ENCODE results near the gene LIMS2. TPM values are rescaled to one million over a fixed set of nuclear protein-coding genes. Genes with fewer than 3 reads are reported as not detected.
A peak's percentile ranks its signal among the peaks of the same experiment; 100 is the strongest.

LIMS2 gene
- total RNA-seq, 6 experiments from 2014 or later: 47.8 to 65.0 (median 59.1) TPM

- Mint-ChIP-seq H3K27me3 (ENCODE audit: insufficient read depth) (peaks cover 2% of the 10 kb centered on the region), H3K9me3 (no peaks in the 10 kb centered on the region), H3K36me3 (ENCODE audit: low read depth) (no peaks in the 10 kb centered on the region), H3K4me1 (ENCODE audit: low read depth) (peaks cover 24% of the 10 kb centered on the region), H3K4me3 (no peak overlapping the region), H3K27ac (peak overlapping the region; percentile 13; the same call in 1 of the 2 replicates)
- peak; percentile 52 for TF ChIP-seq CTCF (IDR thresholded peaks at IDR 0.05)
- no peak for DNase-seq
These were observed 31.0 kb downstream of the LIMS2 start for GRCh38 chr2:127644066-127645025.

DNA sequence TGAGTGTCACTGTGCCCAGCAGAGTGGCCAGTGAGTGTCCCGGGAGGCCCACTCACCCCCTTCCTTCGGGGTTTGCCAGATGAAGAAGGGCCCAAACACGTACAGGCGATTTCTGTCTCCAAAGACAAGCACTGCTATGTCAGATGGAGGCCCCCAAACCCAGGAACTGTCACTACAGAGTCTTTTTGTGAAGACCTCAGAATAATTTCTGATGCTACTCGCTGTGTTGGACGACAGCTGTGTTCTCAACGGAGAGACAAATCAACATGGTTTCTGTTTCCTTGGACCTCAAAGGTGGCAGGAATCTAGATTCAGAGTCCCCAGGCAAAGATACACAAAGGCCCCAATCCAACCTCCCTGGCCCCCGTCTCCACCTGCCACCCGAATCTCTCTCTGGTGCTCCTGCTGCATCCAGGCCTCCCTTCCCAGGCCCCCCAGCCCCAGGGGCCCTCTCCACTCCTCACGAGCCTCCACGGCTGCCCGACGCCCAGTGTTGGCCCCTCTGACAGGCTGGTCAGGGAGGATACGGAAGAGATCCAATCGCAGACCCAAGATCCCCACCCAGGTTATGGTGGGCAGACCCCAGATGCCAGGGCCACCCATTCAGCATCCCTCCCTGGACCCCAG lies 31.8 kb downstream of the LIMS2 start:
- no peak overlapping the region for H3K4me3 Mint-ChIP-seq

GRCh38 chr2:127642706-127643438 lies 32.5 kb downstream of the LIMS2 start:
- peaks cover 2% of the 10 kb centered on the region for H3K27me3 Mint-ChIP-seq (ENCODE audit: insufficient read depth)
- no peak for DNase-seq
- peaks cover 21% of the 10 kb centered on the region for H3K4me1 Mint-ChIP-seq (ENCODE audit: low read depth)
- peak overlapping the region; percentile 21; the same call in 1 of the 2 replicates for H3K27ac Mint-ChIP-seq
- no peaks in the 10 kb centered on the region for H3K9me3 Mint-ChIP-seq
- no peak for TF ChIP-seq CTCF (IDR thresholded peaks at IDR 0.05)
- H3K4me3 Mint-ChIP-seq: no peak overlapping the region
- no peaks in the 10 kb centered on the region for H3K36me3 Mint-ChIP-seq (ENCODE audit: low read depth)

More for the DNA sequence above, 31.8 kb downstream of the LIMS2 start:
- no peak for DNase-seq
- Mint-ChIP-seq H3K27me3 (ENCODE audit: insufficient read depth) (peaks cover 2% of the 10 kb centered on the region), H3K36me3 (ENCODE audit: low read depth) (no peaks in the 10 kb centered on the region), H3K27ac (peak overlapping the region; percentile 21; the same call in 1 of the 2 replicates), H3K9me3 (no peaks in the 10 kb centered on the region), H3K4me1 (ENCODE audit: low read depth) (peaks cover 21% of the 10 kb centered on the region)
- no peak for TF ChIP-seq CTCF (IDR thresholded peaks at IDR 0.05)

- no peaks in the 10 kb centered on the region for H3K36me3 Mint-ChIP-seq (ENCODE audit: low read depth)
- no peaks in the 10 kb centered on the region for H3K9me3 Mint-ChIP-seq
- H3K4me3 Mint-ChIP-seq: no peak overlapping the region
- DNase-seq: no peak
- H3K27me3 Mint-ChIP-seq (ENCODE audit: insufficient read depth): peaks cover 2% of the 10 kb centered on the region
- TF ChIP-seq CTCF (IDR thresholded peaks at IDR 0.05): no peak
- H3K27ac Mint-ChIP-seq: no peak overlapping the region
- peaks cover 16% of the 10 kb centered on the region for H3K4me1 Mint-ChIP-seq (ENCODE audit: low read depth)
These were observed 33.4 kb downstream of the LIMS2 start for GRCh38 chr2:127641846-127642507.

- no peak overlapping the region for H3K27ac Mint-ChIP-seq
- no peak for TF ChIP-seq CTCF (IDR thresholded peaks at IDR 0.05)
- peaks cover 2% of the 10 kb centered on the region for H3K27me3 Mint-ChIP-seq (ENCODE audit: insufficient read depth)
These were observed 34.2 kb downstream of the LIMS2 start for GRCh38 chr2:127641133-127641532.

More at GRCh38 chr2:127641133-127641532, 34.2 kb downstream of the LIMS2 start:
- DNase-seq: no peak
- no peaks in the 10 kb centered on the region for H3K36me3 Mint-ChIP-seq (ENCODE audit: low read depth)
- H3K9me3 Mint-ChIP-seq: no peaks in the 10 kb centered on the region
- H3K4me1 Mint-ChIP-seq (ENCODE audit: low read depth): peaks cover 9% of the 10 kb centered on the region
- no peak overlapping the region for H3K4me3 Mint-ChIP-seq
